Kidney capillary endothelial cell (primary cell): ENCODE measurements around the gene PLAC9.
"Not testable (repeated sequence)": the region's sequence is repeated elsewhere in the genome, so short reads cannot be mapped to it uniquely, and the experiment has no call there.

ENCODE experiments used
- DNase-seq: peaks from one replicate; pipeline ENCODE4 v3.0.0-alpha.2; 2018; ENCODE audit warnings: low spot score

Gene PLAC9, protein sequence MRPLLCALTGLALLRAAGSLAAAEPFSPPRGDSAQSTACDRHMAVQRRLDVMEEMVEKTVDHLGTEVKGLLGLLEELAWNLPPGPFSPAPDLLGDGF

GRCh38 chr10:80132299-80133139 lies at the start of gene PLAC9:
Gene PLAC9, plus strand, starts transcription at chr10:80132730. Its CDS starts 33 bp downstream, at chr10:80132763.
- DNase-seq, result no peak

- no peak for DNase-seq
These were observed 42.4 kb upstream of the PLAC9 start for GRCh38 chr10:80090121-80090520.

GRCh38 chr10:80094231-80094630 lies 38.3 kb upstream of the PLAC9 start:
- DNase-seq, result no peak

DNA sequence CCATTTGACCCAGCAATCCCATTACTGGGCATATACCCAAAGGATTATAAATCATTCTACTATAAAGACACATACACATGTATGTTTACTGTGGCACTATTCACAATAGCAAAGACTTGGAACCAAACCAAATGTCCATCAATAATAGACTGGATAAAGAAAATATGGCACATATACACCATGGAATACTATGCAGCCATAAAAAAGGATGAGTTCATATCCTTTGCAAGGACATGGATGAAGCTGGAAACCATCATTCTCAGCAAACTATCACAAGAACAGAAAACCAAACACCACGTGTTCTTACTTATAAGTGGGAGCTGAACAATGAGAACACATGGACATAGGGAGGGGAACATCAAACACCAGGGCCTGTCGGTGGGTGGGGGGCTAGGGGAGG lies 34.3 kb upstream of the PLAC9 start:
- DNase-seq, result not testable (repeated sequence)

- not testable (repeated sequence) for DNase-seq
These were observed 33.2 kb upstream of the PLAC9 start for GRCh38 chr10:80099295-80099694.

DNA sequence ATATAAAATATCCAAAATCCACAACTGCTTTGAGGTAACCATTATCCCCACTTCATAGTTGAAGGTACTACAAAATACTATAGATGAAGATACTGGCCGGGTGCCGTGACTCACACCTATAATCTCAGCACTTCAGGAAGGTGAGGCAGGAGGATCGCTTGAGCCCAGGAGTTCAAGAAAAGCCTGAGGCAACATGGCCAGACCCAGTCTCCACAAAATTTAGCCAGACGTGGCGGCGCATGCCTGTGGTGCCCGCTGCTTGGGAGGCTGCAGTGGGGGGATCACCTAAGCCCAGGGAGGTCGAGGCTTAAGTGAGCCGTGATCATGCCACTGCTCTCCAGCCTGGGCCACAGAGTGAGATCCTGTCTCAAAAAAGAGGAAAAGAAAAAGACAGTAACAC lies 32.4 kb upstream of the PLAC9 start:
- no peak for DNase-seq

DNA sequence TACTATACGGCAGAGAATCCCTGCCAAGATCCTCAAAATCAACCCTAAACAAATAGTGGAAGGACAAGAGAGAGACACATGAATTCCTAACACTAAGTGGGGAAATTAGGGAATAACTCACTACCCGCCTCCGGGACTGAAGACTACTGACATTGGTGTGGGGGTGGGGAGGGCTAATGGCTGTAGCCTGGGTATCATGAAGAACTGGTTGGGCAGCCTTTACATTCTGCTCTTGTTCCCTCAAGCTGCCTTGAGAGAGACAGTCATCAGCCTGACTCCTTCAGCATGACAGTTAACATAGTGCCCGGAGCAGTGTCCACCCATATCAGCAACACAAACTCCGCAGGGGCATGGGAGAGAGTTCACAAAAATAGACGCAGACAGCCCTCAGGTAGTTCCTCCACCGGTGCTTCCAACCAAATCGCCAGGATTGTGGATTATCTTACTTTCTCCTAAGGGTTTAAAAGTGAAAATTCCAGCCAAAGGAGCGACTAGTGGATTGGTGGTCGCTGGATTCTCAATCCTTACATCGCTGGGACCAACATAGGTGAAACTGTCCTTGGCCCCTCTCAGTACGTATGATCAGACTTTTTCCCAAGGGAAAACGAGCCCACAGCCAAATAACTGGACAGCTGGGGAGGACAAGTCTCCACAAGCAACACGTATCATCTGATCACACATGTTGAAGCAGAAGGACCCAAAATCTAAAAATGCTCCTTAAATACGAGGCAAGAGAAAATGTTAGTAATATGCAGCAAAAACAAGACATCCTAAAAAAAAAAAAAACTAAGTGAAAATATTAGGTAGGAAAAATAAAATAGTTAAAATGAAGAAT lies 31.5 kb upstream of the PLAC9 start:
- no peak for DNase-seq

DNA sequence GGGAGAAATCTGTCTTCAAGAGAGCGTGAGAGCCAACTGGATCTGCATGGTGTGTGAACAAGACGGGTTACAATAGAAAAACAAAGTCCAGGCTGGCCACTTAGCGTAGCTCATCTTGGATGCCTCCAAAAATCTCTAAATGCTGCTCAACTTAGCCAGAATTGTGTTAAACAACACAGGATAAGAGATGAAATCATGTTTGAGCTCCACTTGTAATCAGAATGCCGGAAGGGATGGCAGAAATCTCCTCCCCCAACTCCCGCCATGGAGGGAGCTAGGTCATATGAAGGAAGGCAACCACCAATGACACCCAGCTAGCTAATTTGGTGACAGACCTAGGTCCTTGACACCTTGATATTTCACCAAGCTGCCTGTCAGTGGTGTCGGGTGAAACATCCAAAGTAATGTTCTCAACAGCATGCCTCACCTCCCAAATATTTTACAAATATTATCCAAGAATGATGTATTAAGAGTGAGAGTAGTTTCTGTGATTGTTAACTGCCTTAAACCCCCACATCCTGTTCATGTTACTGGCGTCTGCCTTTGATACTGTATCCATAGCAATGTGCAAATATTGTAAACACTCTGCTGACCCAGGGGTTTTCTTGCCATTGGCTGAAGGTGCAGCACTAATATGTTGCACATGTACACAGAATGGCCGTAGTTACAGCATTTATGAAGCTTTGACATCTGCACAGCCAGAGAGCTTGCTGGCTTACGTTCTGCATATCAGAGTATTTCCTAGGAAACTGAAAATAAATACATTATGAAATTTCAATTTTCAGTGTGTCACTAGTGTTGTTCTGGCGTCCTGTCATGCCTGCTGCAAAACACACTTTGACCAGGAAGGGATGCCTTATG lies 28.2 kb upstream of the PLAC9 start:
- DNase-seq, result no peak

GRCh38 chr10:80108576-80109239 lies 23.8 kb upstream of the PLAC9 start:
- no peak for DNase-seq

DNA sequence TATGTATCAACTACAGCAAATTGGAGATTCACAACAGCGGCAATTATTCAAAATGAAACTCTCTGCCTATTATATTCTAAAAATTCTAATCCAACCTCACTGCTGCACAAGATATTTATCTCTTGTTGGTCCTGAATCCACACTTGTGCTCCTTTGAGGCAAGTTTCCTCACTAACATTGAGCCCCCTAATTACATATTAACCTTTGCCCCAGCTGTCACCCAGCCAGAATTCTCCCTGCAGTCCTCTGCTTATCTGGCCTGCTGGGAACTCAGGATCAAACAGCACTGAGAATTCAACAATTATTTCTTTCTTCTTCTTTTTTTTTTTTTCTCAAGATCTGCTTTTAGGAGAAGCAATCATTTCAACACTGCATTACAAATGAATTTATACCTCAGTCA lies 21.5 kb upstream of the PLAC9 start:
- no peak for DNase-seq

DNA sequence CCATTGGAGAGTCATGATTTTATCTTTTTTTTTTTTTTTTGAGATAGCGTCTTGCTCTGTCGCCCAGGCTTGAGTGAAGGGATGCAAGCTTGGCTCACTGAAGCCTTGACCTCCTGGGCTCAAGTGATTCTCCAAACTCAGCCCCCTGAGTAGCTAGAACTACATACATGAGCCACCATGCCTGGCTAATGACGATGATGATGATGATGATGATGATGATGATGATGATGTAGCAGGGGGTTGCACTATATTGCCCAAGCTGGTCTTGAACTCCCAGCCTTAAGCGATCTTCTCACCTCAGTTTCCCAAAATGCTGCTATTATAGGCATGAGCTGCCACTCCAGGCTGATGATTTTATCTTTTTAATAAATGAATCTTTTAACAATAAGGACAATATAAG lies 13.9 kb upstream of the PLAC9 start:
- DNase-seq, result no peak

GRCh38 chr10:80122110-80122710 lies 10.3 kb upstream of the PLAC9 start:
- no peak for DNase-seq

DNA sequence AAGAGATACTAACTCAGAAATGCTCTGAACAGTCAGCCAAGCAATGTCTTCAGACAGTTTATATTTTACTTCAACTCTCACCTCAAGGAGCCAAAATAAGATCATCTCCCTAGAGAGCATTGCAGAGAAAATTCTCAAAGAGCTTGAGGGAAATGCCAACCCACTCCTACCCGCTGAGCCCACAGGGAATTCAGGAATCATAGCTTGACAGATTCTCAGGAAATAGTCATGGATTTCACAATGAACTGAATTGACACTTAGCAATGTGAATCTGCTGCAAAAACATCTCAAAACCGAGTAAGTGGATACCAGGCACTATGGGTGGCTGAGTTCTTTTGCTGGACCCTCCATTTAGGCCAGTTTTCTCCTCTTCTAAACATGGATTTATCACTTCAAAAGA lies 9.8 kb upstream of the PLAC9 start:
- DNase-seq, result no peak

DNA sequence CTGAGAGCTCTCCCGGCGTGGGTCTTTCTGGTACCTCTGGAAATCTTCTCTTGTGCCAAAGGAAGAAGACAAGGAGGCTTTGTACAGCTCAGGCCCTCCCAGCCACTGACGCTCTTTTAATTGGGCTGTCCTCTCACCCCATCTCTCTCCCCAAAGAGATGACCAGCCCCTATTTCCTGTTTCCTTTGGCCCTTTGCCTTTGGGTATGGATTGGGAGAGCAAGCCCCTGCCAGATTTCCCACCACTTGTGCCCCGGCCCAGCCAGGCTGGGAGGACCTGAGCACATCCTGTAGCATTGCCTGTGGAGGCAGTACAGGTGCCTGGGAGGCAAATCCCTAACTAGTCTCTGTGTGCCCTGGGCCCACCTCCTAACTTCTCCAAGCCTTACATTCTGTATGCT lies 5.7 kb upstream of the PLAC9 start:
- no peak for DNase-seq

GRCh38 chr10:80131499-80131901 lies 1.0 kb upstream of the PLAC9 start:
- DNase-seq, result no peak

GRCh38 chr10:80133206-80133605 lies 676 bp downstream of the PLAC9 start:
- DNase-seq, result no peak

DNA sequence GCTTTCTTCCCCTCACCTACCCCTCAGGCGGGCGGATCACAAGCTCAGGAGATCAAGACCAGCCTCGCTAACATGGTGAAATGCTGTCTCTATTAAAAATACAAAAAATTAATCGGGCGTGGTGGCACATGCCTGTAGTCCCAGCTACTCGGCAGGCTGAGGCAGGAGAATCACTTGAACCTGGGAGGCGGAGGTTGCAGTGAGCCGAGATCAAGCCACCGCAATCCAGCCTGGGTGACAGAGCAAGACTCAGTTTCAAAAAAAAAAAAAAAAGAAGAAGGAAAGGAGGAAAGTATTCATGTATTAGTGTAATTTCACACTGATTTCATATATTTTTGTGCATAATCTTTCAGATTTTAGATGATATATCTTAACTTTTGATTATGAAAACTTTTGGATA lies 1.2 kb downstream of the PLAC9 start:
- DNase-seq, result not testable (repeated sequence)

DNA sequence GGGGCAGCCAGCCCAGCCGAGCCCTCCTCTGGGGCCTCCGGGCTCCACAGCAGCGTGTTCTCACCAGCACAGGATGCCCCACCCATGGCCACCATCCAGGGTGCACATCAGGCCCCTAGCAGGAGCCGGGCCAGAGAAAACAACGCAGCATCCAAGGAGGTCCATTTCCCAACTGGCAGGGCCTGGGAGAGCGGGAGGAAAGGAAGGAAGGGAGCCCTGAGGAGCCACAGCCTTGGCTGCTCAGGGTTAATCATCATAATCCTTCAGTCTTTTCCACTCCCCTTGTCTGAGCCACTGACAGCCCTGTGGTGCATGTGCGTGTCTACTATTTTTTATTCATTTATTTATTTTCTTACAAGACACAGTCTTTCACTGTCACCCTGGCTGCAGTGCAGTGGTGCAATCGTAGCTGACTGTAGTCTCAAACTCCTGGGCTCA lies 3.6 kb downstream of the PLAC9 start:
- no peak for DNase-seq

DNA sequence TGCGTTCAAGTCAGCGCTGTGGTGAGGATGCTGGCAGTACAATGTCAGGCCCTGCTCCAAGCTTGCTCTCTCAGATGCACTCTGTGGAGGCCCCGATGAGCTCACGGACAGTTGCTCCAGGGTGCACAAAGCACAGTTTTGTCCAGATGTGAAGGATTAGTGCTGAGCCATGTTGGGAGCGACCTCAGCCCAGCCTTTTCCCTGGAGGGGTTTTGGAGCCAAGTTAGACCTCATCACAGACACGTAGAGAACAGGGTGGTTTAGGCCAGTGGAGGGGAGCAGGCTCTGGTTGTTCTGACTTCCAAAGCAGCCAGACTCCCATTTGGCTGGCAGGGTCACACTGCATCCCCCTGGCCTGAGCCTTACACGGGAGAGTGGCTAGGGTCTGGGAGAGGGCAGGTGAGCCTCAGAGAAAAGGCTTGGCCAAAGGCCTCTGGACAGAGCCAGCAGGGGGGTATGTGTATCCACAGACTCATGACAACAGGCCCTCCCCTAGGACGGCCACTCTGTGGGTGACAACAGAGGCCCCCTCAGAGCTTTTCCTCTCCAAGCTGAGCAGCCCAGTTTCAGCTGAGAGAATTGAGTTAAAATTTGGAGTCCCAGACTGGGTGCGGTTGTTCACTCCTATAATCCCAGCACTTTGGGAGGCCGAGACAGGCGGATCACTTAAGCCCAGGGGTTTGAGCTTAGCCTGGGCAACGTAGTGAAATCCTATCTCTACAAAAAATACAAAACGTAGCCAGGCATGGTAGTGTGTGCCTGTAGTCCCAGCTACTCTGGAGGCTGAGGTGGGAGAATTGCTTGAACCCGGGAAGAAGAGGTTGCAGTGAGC lies 4.7 kb downstream of the PLAC9 start:
- no peak for DNase-seq

GRCh38 chr10:80137920-80138319 lies 5.4 kb downstream of the PLAC9 start:
- DNase-seq, result no peak
